Lower lobe of right lung (tissue), 2 donors: ENCODE results near the gene RAVER2. TPM values are rescaled to one million over a fixed set of nuclear protein-coding genes. Genes with fewer than 3 reads are reported as not detected.

Experiments
- ATAC-seq, 2 donors: fragments of 200-7000 bp; cut with Tn5 transposase; one replicate each; pipeline ENCODE4 v1.9.1; 2020 to 2022; ENCODE audit warnings: mild to moderate bottlenecking in 2 of 2, moderate library complexity in 2 of 2
- DNase-seq: peaks from one replicate; pipeline ENCODE4 v3.0.0-alpha.2; 2020
- H3K27ac ChIP-seq: fragments of 200-600 bp; one replicate; pipeline ENCODE4 v1.8.0; 2022
- H3K27me3 ChIP-seq: fragments of 200-600 bp; one replicate; pipeline ENCODE4 v1.8.0; 2022; ENCODE audit warnings: low read depth
- H3K36me3 ChIP-seq: fragments of 200-600 bp; one replicate; pipeline ENCODE4 v1.8.0; 2022; ENCODE audit warnings: mild to moderate bottlenecking
- H3K4me1 ChIP-seq: fragments of 200-600 bp; one replicate; pipeline ENCODE4 v1.8.0; 2022
- H3K4me3 ChIP-seq: fragments of 200-600 bp; one replicate; pipeline ENCODE4 v1.8.0; 2022; ENCODE audit warnings: mild to moderate bottlenecking
- H3K9me3 ChIP-seq: fragments of 200-600 bp; one replicate; pipeline ENCODE4 v1.8.0; 2022
- CTCF ChIP-seq: fragments of 200-600 bp; IDR thresholded peaks from one replicate; pipeline ENCODE4 v1.8.0; 2022; ENCODE audit warnings: antibody characterized with exemption, mild to moderate bottlenecking
- intact Hi-C: fragments of 100-400 bp; cut with DNase I; formaldehyde crosslinking; loops from one replicate; pipeline ENCODE4 v1.11.0; 2022
- total RNA-seq: library from RNA; stranded (reverse); fragmentation: NEBNext Ultra II Directional; extraction: Animal tissue kit (Norgen Biotek cat#: 25700); gene quantifications from one replicate; pipeline ENCODE4 v1.2.1, GENCODE V29; 2021
- donor health status: DM: no; HTN: yes; CAD: no; lungs with severe emphysema.

RAVER2 gene
- total RNA-seq, 1 donor from 2014 or later: 12.0 TPM

DNA sequence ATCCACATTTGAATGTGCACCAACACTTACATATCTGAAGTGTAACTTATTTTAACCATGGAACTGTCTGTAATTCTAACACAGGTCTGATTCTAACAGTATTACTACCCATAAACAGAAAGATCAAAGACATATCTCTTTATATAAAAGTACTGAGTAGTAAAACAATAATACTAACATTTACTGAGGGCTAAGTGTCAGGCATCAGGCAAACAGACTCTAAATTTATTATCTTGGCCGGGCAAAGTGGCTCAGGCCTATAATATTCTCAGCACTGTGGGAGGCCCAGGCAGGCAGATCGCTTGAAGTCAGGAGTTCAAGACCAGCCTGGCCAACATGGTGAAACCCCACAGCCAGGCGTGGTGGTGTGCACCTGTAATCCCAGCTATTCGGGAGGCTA, 135.6 kb downstream of the RAVER2 start:
- H3K27ac ChIP-seq: no peak overlapping the region
- no peaks in the 10 kb centered on the region for H3K27me3 ChIP-seq
- no peak for TF ChIP-seq CTCF
- peaks cover 70% of the 10 kb centered on the region for H3K36me3 ChIP-seq
- H3K4me1 ChIP-seq: no peaks in the 10 kb centered on the region
- H3K4me3 ChIP-seq: no peak overlapping the region
- ATAC-seq: no peak
- intact Hi-C loops: no loop called here
- DNase-seq: no peak
- H3K9me3 ChIP-seq: no peaks in the 10 kb centered on the region

GRCh38 chr1:64881281-64881680, 136.4 kb downstream of the RAVER2 start:
- Histone ChIP-seq H3K9me3 (no peaks in the 10 kb centered on the region), H3K27me3 (no peaks in the 10 kb centered on the region), H3K4me3 (no peak overlapping the region), H3K4me1 (no peaks in the 10 kb centered on the region), H3K27ac (no peak overlapping the region), H3K36me3 (peaks cover 62% of the 10 kb centered on the region)
- intact Hi-C loops: no loop called here
- no peak for ATAC-seq
- no peak for DNase-seq
- no peak for TF ChIP-seq CTCF

Other genes with a start within 250 kb of the RAVER2 start
- 156 TPM for gene JAK1, start 221.5 kb downstream of the RAVER2 start, total RNA-seq